ENCODE results near the gene LRPAP1. TPM values are rescaled to one million over a fixed set of nuclear protein-coding genes. Genes with fewer than 3 reads are reported as not detected.
"Not testable (repeated sequence)": the region's sequence is repeated elsewhere in the genome, so short reads cannot be mapped to it uniquely, and the experiment has no call there.

Gene LRPAP1
- total RNA-seq, 1 donor = 82.9 TPM

DNA sequence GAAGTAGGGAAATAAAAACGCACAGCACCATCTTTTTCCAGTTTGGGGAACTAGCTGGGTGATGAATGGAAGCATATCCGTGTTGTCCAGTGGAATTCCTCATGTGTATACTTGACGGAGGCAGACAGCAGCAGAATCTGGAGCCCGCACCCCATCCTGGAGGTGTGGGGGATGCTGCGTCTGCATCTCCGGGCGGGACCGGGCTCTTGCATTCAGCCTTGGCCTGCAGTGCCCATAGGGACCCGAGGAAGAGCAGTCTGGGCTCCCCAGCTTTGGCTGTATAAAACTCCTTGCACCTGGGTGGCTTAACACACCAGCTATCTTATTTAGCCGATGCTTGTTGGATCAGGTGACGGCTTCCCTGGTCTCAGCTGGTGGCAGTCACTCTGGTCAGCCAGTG is 39.7 kb upstream of the LRPAP1 start:
- H3K79me2 ChIP-seq (ENCODE audit: insufficient read depth, low read length) = no peaks in the 10 kb centered on the region
- no peak overlapping the region for H3K4me2 ChIP-seq (ENCODE audit: insufficient read depth, low read length)
- H3K36me3 ChIP-seq (ENCODE audit: insufficient read depth, low read length) = no peaks in the 10 kb centered on the region
- H3K4me1 ChIP-seq (ENCODE audit: insufficient read depth, low read length) = no peaks in the 10 kb centered on the region
- no peak overlapping the region for H2AFZ ChIP-seq (ENCODE audit: low read length)
- no peak overlapping the region for H3K27ac ChIP-seq (ENCODE audit: low read depth, low read length)
- no peaks in the 10 kb centered on the region for H3K9me3 ChIP-seq (ENCODE audit: low read depth, low read length)
- H3K27me3 ChIP-seq (ENCODE audit: insufficient read depth, low read length) = peaks cover 3% of the 10 kb centered on the region
- no peak for TF ChIP-seq CTCF (IDR thresholded peaks at IDR 0.05; ENCODE audit: extremely low read depth, low read depth, low read length)
- peak; percentile 62 for DNase-seq (ENCODE audit: insufficient read length, low spot score, missing footprints)
- H4K20me1 ChIP-seq (ENCODE audit: insufficient read depth, low read length) = no peaks in the 10 kb centered on the region
- H3K4me3 ChIP-seq (ENCODE audit: insufficient read depth, low read length) = no peak overlapping the region

DNA sequence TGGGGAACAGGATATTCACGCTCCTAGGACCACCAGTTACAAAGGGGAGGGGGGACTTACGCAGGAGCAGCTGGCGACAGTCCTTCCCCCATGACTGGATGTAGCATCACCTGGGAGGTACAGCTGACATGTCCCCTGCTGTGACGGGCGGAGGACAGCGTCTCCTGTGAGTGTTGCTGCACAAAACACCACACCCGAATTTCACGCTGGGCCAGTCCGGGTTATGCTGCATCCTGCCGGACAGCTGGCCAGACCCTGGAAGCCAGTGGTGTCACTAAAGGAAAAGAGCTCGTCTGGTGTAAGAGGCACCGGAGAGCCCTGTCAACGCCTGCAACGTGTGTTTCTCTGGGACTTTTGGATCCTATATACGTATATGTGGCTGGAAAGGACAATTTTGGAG is 38.7 kb upstream of the LRPAP1 start:
- DNase-seq (ENCODE audit: insufficient read length, low spot score, missing footprints) = peak; percentile 17
- not testable (repeated sequence) for H3K4me3 ChIP-seq (ENCODE audit: insufficient read depth, low read length); H3K9me3 ChIP-seq (ENCODE audit: low read depth, low read length); H3K27me3 ChIP-seq (ENCODE audit: insufficient read depth, low read length); H3K36me3 ChIP-seq (ENCODE audit: insufficient read depth, low read length); H3K4me2 ChIP-seq (ENCODE audit: insufficient read depth, low read length); H3K4me1 ChIP-seq (ENCODE audit: insufficient read depth, low read length); H2AFZ ChIP-seq (ENCODE audit: low read length); H3K79me2 ChIP-seq (ENCODE audit: insufficient read depth, low read length); H3K27ac ChIP-seq (ENCODE audit: low read depth, low read length); H4K20me1 ChIP-seq (ENCODE audit: insufficient read depth, low read length)

GRCh38 chr4:3569611-3570010 is 37.4 kb upstream of the LRPAP1 start:
- not testable (repeated sequence) for H3K27ac ChIP-seq (ENCODE audit: low read depth, low read length); DNase-seq (ENCODE audit: insufficient read length, low spot score, missing footprints); H3K9me3 ChIP-seq (ENCODE audit: low read depth, low read length); H3K36me3 ChIP-seq (ENCODE audit: insufficient read depth, low read length); H3K79me2 ChIP-seq (ENCODE audit: insufficient read depth, low read length); H3K4me3 ChIP-seq (ENCODE audit: insufficient read depth, low read length); H3K27me3 ChIP-seq (ENCODE audit: insufficient read depth, low read length); H3K4me1 ChIP-seq (ENCODE audit: insufficient read depth, low read length); H2AFZ ChIP-seq (ENCODE audit: low read length); H3K4me2 ChIP-seq (ENCODE audit: insufficient read depth, low read length); H4K20me1 ChIP-seq (ENCODE audit: insufficient read depth, low read length)

DNA sequence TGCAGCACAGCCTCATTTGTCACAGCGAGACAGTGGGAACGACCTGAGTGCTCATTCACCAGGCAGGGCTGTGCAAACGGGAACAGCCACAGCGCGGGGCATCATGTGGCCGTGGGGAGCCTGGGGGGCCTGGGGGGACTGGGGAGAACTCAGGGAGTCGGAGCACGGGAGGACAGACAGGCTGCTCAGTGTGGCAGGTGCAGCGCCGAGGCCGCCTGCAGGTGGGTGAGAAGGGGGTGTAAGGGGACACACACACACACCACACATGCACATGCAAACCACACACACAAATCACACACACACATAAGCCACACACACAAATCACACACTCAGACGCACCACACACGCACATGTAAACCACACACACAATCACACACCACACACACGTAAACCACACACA is 34.5 kb upstream of the LRPAP1 start:
- not testable (repeated sequence) for H4K20me1 ChIP-seq (ENCODE audit: insufficient read depth, low read length); H3K79me2 ChIP-seq (ENCODE audit: insufficient read depth, low read length); H3K36me3 ChIP-seq (ENCODE audit: insufficient read depth, low read length); H3K27ac ChIP-seq (ENCODE audit: low read depth, low read length); H3K4me3 ChIP-seq (ENCODE audit: insufficient read depth, low read length); H2AFZ ChIP-seq (ENCODE audit: low read length); H3K4me2 ChIP-seq (ENCODE audit: insufficient read depth, low read length); H3K9me3 ChIP-seq (ENCODE audit: low read depth, low read length); H3K27me3 ChIP-seq (ENCODE audit: insufficient read depth, low read length); DNase-seq (ENCODE audit: insufficient read length, low spot score, missing footprints); H3K4me1 ChIP-seq (ENCODE audit: insufficient read depth, low read length)

GRCh38 chr4:3566301-3566700 is 34.1 kb upstream of the LRPAP1 start:
- not testable (repeated sequence) for H4K20me1 ChIP-seq (ENCODE audit: insufficient read depth, low read length); H3K27ac ChIP-seq (ENCODE audit: low read depth, low read length); DNase-seq (ENCODE audit: insufficient read length, low spot score, missing footprints); H3K27me3 ChIP-seq (ENCODE audit: insufficient read depth, low read length); H3K4me1 ChIP-seq (ENCODE audit: insufficient read depth, low read length); H3K79me2 ChIP-seq (ENCODE audit: insufficient read depth, low read length); H3K36me3 ChIP-seq (ENCODE audit: insufficient read depth, low read length); H3K9me3 ChIP-seq (ENCODE audit: low read depth, low read length); H2AFZ ChIP-seq (ENCODE audit: low read length); H3K4me3 ChIP-seq (ENCODE audit: insufficient read depth, low read length); H3K4me2 ChIP-seq (ENCODE audit: insufficient read depth, low read length)

GRCh38 chr4:3564948-3565347 is 32.7 kb upstream of the LRPAP1 start:
- H4K20me1 ChIP-seq (ENCODE audit: insufficient read depth, low read length); H3K27ac ChIP-seq (ENCODE audit: low read depth, low read length); H3K4me1 ChIP-seq (ENCODE audit: insufficient read depth, low read length); H3K36me3 ChIP-seq (ENCODE audit: insufficient read depth, low read length); H3K27me3 ChIP-seq (ENCODE audit: insufficient read depth, low read length); H3K9me3 ChIP-seq (ENCODE audit: low read depth, low read length); H3K79me2 ChIP-seq (ENCODE audit: insufficient read depth, low read length); H3K4me3 ChIP-seq (ENCODE audit: insufficient read depth, low read length); DNase-seq (ENCODE audit: insufficient read length, low spot score, missing footprints); H2AFZ ChIP-seq (ENCODE audit: low read length); H3K4me2 ChIP-seq (ENCODE audit: insufficient read depth, low read length): not testable (repeated sequence)
